K562 (cell line): Measurements from ENCODE around the gene GALNT7. TPM values are rescaled to one million over a fixed set of nuclear protein-coding genes. Genes with fewer than 3 reads are reported as not detected.

Experiments used
- ATAC-seq: fragments of 200-7000 bp; cut with Tn5 transposase; 3 replicates; pipeline ENCODE4 v1.9.1; 2020; ENCODE audit warnings: moderate library complexity
- BruUV-seq: library from RNA; stranded (reverse); fragments of 400-500 nt; replicated peaks from 2 replicates; lab custom pipeline; 2021; lab: Mats Ljungman, UMichigan
- CTCF ChIA-PET: fragments of 300-600 bp; formaldehyde crosslinking; extraction: SDS; loops from one replicate; lab custom pipeline; 2021; ENCODE audit warnings: low intra/inter-chr PET ratio; lab: Yijun Ruan, JAX
- POLR2A ChIA-PET: fragments of 300-600, 350-650 bp; sonication (Branson Sonifier 250); formaldehyde crosslinking; extraction: SDS; loops from one replicate; lab custom pipeline; 2021; ENCODE audit warnings: antibody characterized with exemption, inconsistent platforms; lab: Yijun Ruan, JAX
- DNase-seq, 4 experiments: peaks; one replicate each; pipeline versions ENCODE4 v3.0.0 to v3.0.0-alpha.2; 2011 to 2018; ENCODE audit warnings: low spot score in 3 of 4, mixed read lengths in 3 of 4; ENCODE audit errors: extremely low read depth in 1 of 4
- FAIRE-seq: peaks from 2 replicates; lab custom pipeline; 2011; peaks lifted over from hg19 to GRCh38; lab: Jason Lieb, UNC
- H2AFZ ChIP-seq: 2 replicates; pipeline ENCODE4 v1.6.0; 2011; ENCODE audit warnings: low read depth, low read length, control low read depth, inconsistent platforms
- H3K27ac ChIP-seq: fragments of 200-600 bp; 3 replicates; pipeline ENCODE4 v1.8.0; 2011; ENCODE audit warnings: low read depth, mild to moderate bottlenecking, control low read depth, inconsistent platforms, low read length, moderate library complexity, mixed read lengths; ENCODE audit errors: extremely low read depth
- H3K27me3 ChIP-seq, 2 experiments: fragments of 300-600 bp in 1 of 2; 2 replicates in 1 of 2; 3 replicates in 1 of 2; pipeline versions ENCODE4 v1.6.0 to v1.8.0; 2011; ENCODE audit warnings: inconsistent platforms in 2 of 2, low read length in 2 of 2, mild to moderate bottlenecking in 1 of 2, mixed read lengths in 1 of 2, moderate library complexity in 1 of 2; ENCODE audit not compliant: control insufficient read depth in 2 of 2, insufficient read depth in 2 of 2
- H3K36me3 ChIP-seq: fragments of 300-600 bp; 3 replicates; pipeline ENCODE4 v1.8.0; 2011; ENCODE audit warnings: mild to moderate bottlenecking, low read length, inconsistent platforms; ENCODE audit not compliant: control insufficient read depth, insufficient read depth
- H3K4me1 ChIP-seq, 2 experiments: fragments of 200-600 bp in 1 of 2; replicated peaks in 1 of 2; 2 replicates in 1 of 2; 3 replicates in 1 of 2; pipeline versions ENCODE4 v1.5.1 to v1.8.0; 2011; ENCODE audit warnings: inconsistent platforms in 2 of 2, low read length in 2 of 2, mild to moderate bottlenecking in 1 of 2, mixed read lengths in 1 of 2, moderate library complexity in 1 of 2; ENCODE audit not compliant: control insufficient read depth in 2 of 2, insufficient read depth in 2 of 2
- H3K4me2 ChIP-seq: 2 replicates; pipeline ENCODE4 v1.6.1; 2011; ENCODE audit warnings: low read length, control low read depth, inconsistent platforms, mixed read lengths; ENCODE audit not compliant: insufficient read depth
- H3K4me3 ChIP-seq: fragments of 200-600 bp; sonication (generic), shearing (Covaris generic); 2 replicates; pipeline ENCODE4 v1.5.1; 2016; ENCODE audit warnings: control low read depth, inconsistent platforms
- H3K79me2 ChIP-seq: fragments of 200-600 bp; 3 replicates; pipeline ENCODE4 v1.8.0; 2011; ENCODE audit warnings: low read length, inconsistent platforms; ENCODE audit not compliant: control insufficient read depth, insufficient read depth
- H3K9ac ChIP-seq, 2 experiments: 2 replicates each; pipeline versions ENCODE4 v1.6.0 to v1.6.1; 2011; ENCODE audit warnings: low read depth in 2 of 2, low read length in 2 of 2, control low read depth in 1 of 2, inconsistent platforms in 1 of 2, mild to moderate bottlenecking in 1 of 2, mixed read lengths in 1 of 2; ENCODE audit not compliant: insufficient read depth in 1 of 2
- H3K9me1 ChIP-seq: one replicate; pipeline ENCODE4 v1.6.0; 2011; ENCODE audit warnings: inconsistent platforms, mild to moderate bottlenecking, low read length, moderate library complexity; ENCODE audit not compliant: control insufficient read depth, insufficient read depth
- H3K9me3 ChIP-seq: replicated peaks from 2 replicates; pipeline ENCODE4 v1.5.1; 2011; ENCODE audit warnings: low read depth, low read length, inconsistent platforms; ENCODE audit not compliant: control insufficient read depth, insufficient read depth
- H4K20me1 ChIP-seq: replicated peaks from 2 replicates; pipeline ENCODE4 v1.6.1; 2011; ENCODE audit warnings: low read length, inconsistent platforms, mixed read lengths; ENCODE audit not compliant: control insufficient read depth, insufficient read depth
- MAFK ChIP-seq: IDR thresholded peaks from 2 replicates; pipeline ENCODE4 v1.6.1; 2011; ENCODE audit warnings: low read length, improper control_type of control experiment
- MAZ ChIP-seq, 2 experiments: fragments of 450-650 bp in 1 of 2; sonication (generic) in 1 of 2; formaldehyde crosslinking; IDR thresholded peaks in 1 of 2; conservative IDR thresholded peaks in 1 of 2; 2 replicates each; pipeline versions ENCODE4 v1.4.0 to v1.5.0; 2020; ENCODE audit warnings: mild to moderate bottlenecking in 1 of 2, missing genetic modification reagents in 1 of 2
- PCBP1 ChIP-seq: fragments of 200-400 bp; formaldehyde crosslinking; IDR thresholded peaks from 2 replicates; pipeline ENCODE4 v1.6.1; 2018; ENCODE audit warnings: mild to moderate bottlenecking, low read depth, low read length; ENCODE audit not compliant: poor library complexity, severe bottlenecking
- PRMT5 ChIP-seq: sonication (generic); formaldehyde crosslinking; IDR thresholded peaks from 2 replicates; pipeline ENCODE4 v1.5.0; 2020; ENCODE audit warnings: missing genetic modification reagents
- PRPF4 ChIP-seq: fragments of 200-400 bp; formaldehyde crosslinking; IDR thresholded peaks from one replicate; pipeline ENCODE4 v1.6.1; 2017; ENCODE audit warnings: low read length, low read depth, mild to moderate bottlenecking; ENCODE audit not compliant: insufficient read depth, poor library complexity, severe bottlenecking
- RBBP5 ChIP-seq: fragments of 200-600 bp; sonication (generic); IDR thresholded peaks from 2 replicates; pipeline ENCODE4 v1.6.1; 2012; ENCODE audit warnings: borderline replicate concordance, mild to moderate bottlenecking, low read length, control low read depth, inconsistent platforms; ENCODE audit not compliant: insufficient read depth, poor library complexity, severe bottlenecking
- SFPQ ChIP-seq: fragments of 200-400 bp; formaldehyde crosslinking; IDR thresholded peaks from 2 replicates; pipeline ENCODE4 v1.6.1; 2017; ENCODE audit warnings: mild to moderate bottlenecking, low read depth, low read length, moderate library complexity
- SIN3A ChIP-seq, 2 experiments: fragments of 150-350 bp in 1 of 2; IDR thresholded peaks; 2 replicates each; pipeline ENCODE4 v1.6.1; 2011 to 2016; ENCODE audit warnings: borderline replicate concordance in 2 of 2, low read depth in 2 of 2, low read length in 2 of 2, mild to moderate bottlenecking in 2 of 2, moderate library complexity in 2 of 2; ENCODE audit not compliant: control insufficient read depth in 1 of 2
- TFE3 ChIP-seq: fragments of 450-650 bp; formaldehyde crosslinking; IDR thresholded peaks from 2 replicates; pipeline ENCODE4 v1.4.0; 2020; ENCODE audit warnings: mild to moderate bottlenecking, mixed read lengths
- VEZF1 ChIP-seq: fragments of 200-800 bp; sonication (Bioruptor generic); IDR thresholded peaks from 2 replicates; pipeline ENCODE4 v1.6.1; 2017; ENCODE audit warnings: missing genetic modification characterization, missing compliant biosample characterization
- ZBTB7A ChIP-seq: IDR thresholded peaks from 2 replicates; pipeline ENCODE4 v1.6.1; 2011; ENCODE audit warnings: low read depth, mild to moderate bottlenecking, low read length, moderate library complexity, borderline replicate concordance; ENCODE audit not compliant: control insufficient read depth
- ZKSCAN8 ChIP-seq: fragments of 200-800 bp; sonication (Bioruptor generic); IDR thresholded peaks from 2 replicates; pipeline ENCODE4 v1.6.1; 2016; ENCODE audit warnings: missing genetic modification characterization, missing compliant biosample characterization
- ZNF263 ChIP-seq: sonication (generic); formaldehyde crosslinking; IDR thresholded peaks from 2 replicates; pipeline ENCODE4 v1.8.0; 2022; ENCODE audit warnings: mild to moderate bottlenecking, missing genetic modification reagents, borderline replicate concordance
- ZNF766 ChIP-seq: fragments of 200-800 bp; sonication (Bioruptor generic); conservative IDR thresholded peaks from 2 replicates; pipeline ENCODE4 v1.6.1; 2016; ENCODE audit warnings: missing genetic modification characterization, missing compliant biosample characterization
- WGBS: fragments of 100-300 bp; shearing (Covaris generic); methylation state at CpG from one replicate; pipeline ENCODE4 v1.1.6; 2016; ENCODE audit warnings: low coverage, mixed read lengths; ENCODE audit not compliant: insufficient coverage; ENCODE audit errors: missing lambda C conversion rate; 5-methylcytosine and 5-hydroxymethylcytosine counted together
- in situ Hi-C: fragments of 300-500 bp; cut with MboI; formaldehyde crosslinking; loops from 4 replicates; pipeline ENCODE4 v1.15.0; 2018; ENCODE audit warnings: inconsistent platforms, mixed read lengths
- intact Hi-C: fragments of 100-400 bp; cut with micrococcal nuclease; formaldehyde crosslinking; loops from 2 replicates; pipeline ENCODE4 v1.14.2; 2022
- polyA plus RNA-seq, 8 experiments: library from polyadenylated mRNA; depleted of rRNA in 4 of 8; stranded (reverse) in 5 of 8; unstranded in 3 of 8; fragments of >200 nt; fragmentation: Nextera tagmentation in 2 of 8; fragmentation: Illumina TruSeq in 1 of 8; extraction: Ambion mirVana in 2 of 8; extraction: Trizol in 1 of 8; gene quantifications; 2 replicates each; pipeline versions ENCODE4 v1.2.1 to v1.2.3, GENCODE V29; 2011 to 2014; ENCODE audit warnings: inconsistent platforms in 1 of 8, missing spikeins in 1 of 8
- total RNA-seq, 7 experiments: library from RNA; depleted of rRNA in 6 of 7; stranded (reverse); fragments of >200 nt in 6 of 7; fragmentation: Illumina TruSeq in 2 of 7; extraction: Trizol in 2 of 7; gene quantifications; 2 replicates each; pipeline versions ENCODE4 v1.2.1 to v1.2.3, GENCODE V29; 2011 to 2021; ENCODE audit warnings: low replicate concordance in 1 of 7

Gene GALNT7
- total and polyA plus RNA-seq, 9 of the 15 experiments (the other 6 are each of a cell fraction or from before 2014, with no cell fraction given) = 16.7 to 38.7 (median 31.1) TPM

- FAIRE-seq (no peak), ATAC-seq (peak; percentile 54), DNase-seq (peak; percentile 59 to 70 (median 62))
- Histone ChIP-seq H3K4me1 (peaks cover 4 to 13% of the 10 kb centered on the region in 2 experiments; a peak in 4 of 5 replicates), H3K36me3 (peaks cover 48% of the 10 kb centered on the region), H3K4me2 (peak overlapping the region; percentile 91), H3K27me3 (no peaks in the 10 kb centered on the region), H3K4me3 (peak overlapping the region; percentile 95), H3K27ac (peak overlapping the region; percentile 99), H2AFZ (no peak overlapping the region), H3K79me2 (peaks cover 55% of the 10 kb centered on the region), H3K9ac (peak overlapping the region; percentile 99 to 100), H4K20me1 (no peaks in the 10 kb centered on the region; the same call in 1 of the 2 replicates), H3K9me3 (no peaks in the 10 kb centered on the region), H3K9me1 (no peaks in the 10 kb centered on the region)
- intact Hi-C loops (loop anchor here (1.0 to 10.0 kb wide), 3 partner anchors 36 to 951 kb away; partner anchors contain the start of genes CEP44 and FBXO8), in situ Hi-C loops (loop anchor here (5.0 kb wide), 1 partner anchor 34 kb away; no protein-coding TSS in a partner anchor)
- 0% methylated on average over 16 of the region's 53 CpGs for WGBS
- CTCF ChIA-PET = no interaction called here
- no TSS peak for BruUV-seq
- POLR2A ChIA-PET = interaction anchor here (0.7 to 8.8 kb wide), 23 partner anchors 8 to 1178 kb away, joined by 3 to 123 read pairs (median 4); partner anchors contain the start of genes CEP44, FBXO8 and SAP30
- TF ChIP-seq PRPF4 = peak; percentile 86
- no peak for TF ChIP-seq MAFK
- peak in 1 of 2 experiments; percentile 56; a peak in 2 of 4 replicates for TF ChIP-seq SIN3A (IDR thresholded peaks at IDR 0.05; ENCODE audit: borderline replicate concordance in 2 of 2, control insufficient read depth in 1 of 2, low read depth in 2 of 2, low read length in 2 of 2)
- 0 out of 2 replicates have a peak, but pooled peaks have one; percentile 17 for TF ChIP-seq ZNF766 (CRISPR knock-in tag)
- TF ChIP-seq VEZF1 (CRISPR knock-in tag) = peak; percentile 94
- TF ChIP-seq ZBTB7A = peak; percentile 65; the same call in 1 of the 2 replicates
- TF ChIP-seq PRMT5 (CRISPR knock-in tag) = no peak
- TF ChIP-seq ZNF263 = peak; percentile 91
- TF ChIP-seq PCBP1 = peak; percentile 13
- peak; percentile 64 for TF ChIP-seq TFE3
- peak; percentile 71 for TF ChIP-seq RBBP5
- TF ChIP-seq SFPQ = no peak
- no peak for TF ChIP-seq ZKSCAN8 (CRISPR knock-in tag)
- peak in 1 of 2 experiments; percentile 5; a peak in 2 of 4 replicates for TF ChIP-seq MAZ (CRISPR knock-in tag; conservative IDR thresholded peaks at IDR 0.05 in 1 of 2, IDR thresholded peaks at IDR 0.05 in 1 of 2)
Observed at GRCh38 chr4:173333658-173334084, 165.1 kb downstream of the GALNT7 start.
